UCSD-AML1 (cell line): ENCODE data around the gene SERPINB6.
A peak's percentile ranks its signal among the peaks of the same experiment; 100 is the strongest.
"Not testable (repeated sequence)": the region's sequence is repeated elsewhere in the genome, so short reads cannot be mapped to it uniquely, and the experiment has no call there.

Experiments used
- DNase-seq: peaks from one replicate; lab custom pipeline; 2025; ENCODE audit not compliant: unreplicated experiment; lab: John Stamatoyannopoulos, UW

SERPINB6 gene

DNA sequence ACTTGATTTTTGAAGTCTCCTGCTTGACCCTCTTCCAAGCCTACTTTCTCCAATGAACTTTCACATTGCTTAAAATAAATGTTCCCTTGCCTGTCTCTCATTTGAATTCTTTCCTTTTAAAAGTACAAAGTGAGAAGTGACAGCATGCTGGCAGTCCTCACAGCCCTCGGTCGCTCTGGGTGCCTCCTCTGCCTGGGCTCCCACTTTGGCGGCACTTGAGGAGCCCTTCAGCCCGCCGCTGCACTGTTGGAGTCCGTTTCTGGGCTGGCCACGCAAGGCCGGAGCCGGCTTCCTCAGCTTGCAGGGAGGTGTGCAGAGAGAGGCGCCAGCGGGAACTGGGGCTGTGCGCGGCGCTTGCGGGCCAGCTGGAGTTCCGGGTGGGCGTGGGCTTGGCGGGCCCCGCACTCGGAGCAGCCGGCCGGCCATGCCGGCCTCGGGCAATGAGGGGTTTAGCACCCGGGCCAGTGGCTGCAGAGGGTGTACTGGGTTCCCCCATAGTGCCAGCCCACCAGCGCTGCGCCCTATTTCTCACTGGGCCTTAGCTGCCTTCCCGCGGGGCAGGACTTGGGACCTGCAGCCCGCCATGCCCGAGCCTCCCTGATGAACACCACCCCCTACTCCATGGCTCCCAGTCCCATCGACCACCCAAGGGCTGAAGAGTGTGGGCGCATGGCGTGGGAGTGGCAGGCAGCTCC is 31.9 kb downstream of the SERPINB6 start:
- no peak for DNase-seq

DNA sequence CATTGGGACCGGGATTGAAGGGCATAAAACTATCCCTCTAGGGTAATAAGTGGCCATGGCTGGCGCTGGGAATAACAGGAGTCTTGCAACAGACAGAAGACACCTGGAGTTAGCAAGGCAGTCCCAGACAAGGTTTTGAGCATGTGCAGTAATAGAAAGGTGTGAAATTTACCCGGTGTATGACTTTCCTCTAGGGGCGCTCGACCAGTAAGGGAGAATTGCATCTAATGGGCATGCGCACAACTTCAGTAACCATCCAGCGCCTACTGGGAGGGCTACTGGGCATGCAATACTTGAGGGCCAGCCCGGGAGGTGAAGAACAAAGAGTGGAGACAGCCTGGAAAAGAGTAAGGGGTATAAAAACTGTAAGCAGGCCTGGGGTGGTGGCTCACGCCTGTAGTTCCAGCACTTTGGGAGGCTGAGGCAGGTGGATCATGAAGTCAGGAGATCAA is 32.7 kb downstream of the SERPINB6 start:
- DNase-seq = no peak

- no peak for DNase-seq
Observed at GRCh38 chr6:2938004-2938631, 33.2 kb downstream of the SERPINB6 start.

DNA sequence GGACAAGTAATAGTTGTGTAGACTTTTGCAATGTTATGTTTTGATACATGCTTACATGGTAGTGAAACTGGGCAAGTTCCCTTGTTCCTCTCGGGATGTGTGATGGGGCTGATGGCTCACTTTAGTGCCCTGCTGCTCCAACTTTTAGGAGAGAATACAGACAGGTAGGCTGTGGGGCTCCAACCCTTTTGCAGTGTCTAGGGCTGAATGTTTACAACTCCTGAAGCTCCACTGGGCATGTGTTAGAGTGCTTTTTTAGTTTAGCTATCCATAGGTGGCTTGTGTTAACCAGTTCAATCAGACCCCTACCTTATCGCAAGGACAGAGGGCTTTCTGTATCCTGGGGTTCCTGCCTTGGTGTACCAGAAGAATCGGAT is 33.8 kb downstream of the SERPINB6 start:
- DNase-seq = no peak

DNA sequence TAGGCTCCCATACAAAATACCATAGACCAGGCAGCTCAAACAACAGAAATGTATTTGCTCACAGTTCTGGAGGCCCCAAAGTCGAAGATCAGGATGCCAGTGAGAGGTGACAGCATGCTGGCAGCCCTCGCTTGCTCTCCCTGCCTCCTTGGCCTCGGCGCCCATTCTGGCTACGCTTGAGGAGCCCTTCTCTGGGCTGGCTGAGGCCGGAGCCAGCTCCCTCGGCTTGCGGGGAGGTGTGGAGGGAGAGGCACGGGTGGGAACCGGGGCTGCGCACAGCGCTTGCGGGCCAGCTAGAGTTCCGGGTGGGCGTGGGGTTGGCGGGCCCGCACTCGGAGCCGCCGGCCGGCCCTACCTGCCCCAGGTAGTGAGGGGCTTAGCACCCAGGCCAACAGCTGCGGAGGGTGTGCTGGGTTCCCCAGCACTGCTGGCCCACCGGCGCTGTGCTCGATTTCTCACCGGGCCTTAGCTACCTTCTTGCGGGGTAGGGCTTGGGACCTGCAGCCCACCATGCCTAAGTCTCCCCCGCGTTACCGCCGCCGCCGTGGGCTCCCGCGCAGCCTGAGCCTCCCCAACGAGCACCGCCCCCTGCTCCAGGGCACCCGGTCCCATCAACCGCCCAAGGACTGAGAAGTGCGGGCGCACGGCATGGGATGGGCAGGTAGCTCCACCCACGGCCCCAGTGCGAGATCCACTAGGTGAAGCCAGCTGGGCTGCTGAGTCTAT is 35.6 kb downstream of the SERPINB6 start:
- no peak for DNase-seq

DNA sequence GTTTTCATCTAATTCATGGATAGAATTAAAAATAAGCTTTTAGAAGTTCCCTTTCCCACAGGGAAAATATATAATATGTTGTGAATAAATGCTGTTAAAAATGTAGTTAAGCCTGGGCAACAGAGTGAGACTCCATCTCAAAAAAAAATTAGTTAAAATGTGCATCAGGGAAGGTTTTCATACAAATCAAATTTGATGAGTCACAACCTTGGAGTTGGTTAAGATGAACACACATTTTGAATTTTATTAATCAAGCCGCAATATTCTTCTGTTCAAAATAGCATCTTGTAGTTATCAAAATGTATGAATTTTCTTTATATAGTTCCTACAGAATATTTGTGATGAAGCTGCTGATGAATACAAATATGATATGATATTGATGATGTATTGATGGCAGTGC is 37.3 kb downstream of the SERPINB6 start:
- no peak for DNase-seq

GRCh38 chr6:2932911-2933310 is 38.5 kb downstream of the SERPINB6 start:
- not testable (repeated sequence) for DNase-seq

DNA sequence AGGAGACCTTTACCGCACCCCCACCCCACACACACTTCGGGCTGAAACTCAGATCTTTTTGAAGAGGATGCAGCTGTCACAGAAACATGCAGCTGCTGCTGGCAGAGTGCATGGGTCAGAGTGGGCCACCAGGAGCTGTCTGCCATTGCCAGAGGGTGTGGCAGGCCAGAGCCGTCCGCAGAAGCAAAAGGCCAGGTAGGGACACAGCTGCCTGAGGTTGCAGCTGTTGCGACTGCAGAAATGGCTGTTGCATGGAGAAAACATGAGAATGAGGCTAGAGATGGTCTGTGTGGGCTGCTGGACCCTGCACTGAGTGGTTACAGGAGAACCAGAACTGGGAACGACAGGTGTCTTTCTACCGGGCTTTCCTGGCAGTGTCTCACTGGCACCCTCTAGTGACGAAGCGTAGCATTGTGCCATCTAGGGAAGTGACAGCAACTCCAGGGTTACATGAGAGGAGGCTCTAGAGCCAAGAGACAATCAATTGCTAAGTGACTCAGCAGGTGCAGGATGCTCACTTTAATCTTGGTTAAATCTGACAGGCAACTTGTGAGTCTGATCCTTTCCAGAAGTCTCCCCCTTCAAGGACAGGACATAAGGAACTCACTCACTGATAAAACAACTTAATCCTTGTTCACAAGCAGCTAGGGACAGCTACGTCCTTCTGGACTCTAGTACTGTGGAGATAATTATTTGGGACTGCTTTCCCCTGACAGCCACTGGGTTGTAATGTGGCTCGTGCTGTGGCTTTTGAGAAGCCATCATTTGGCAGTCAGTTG is 39.2 kb downstream of the SERPINB6 start:
- peak; percentile 75 for DNase-seq

DNA sequence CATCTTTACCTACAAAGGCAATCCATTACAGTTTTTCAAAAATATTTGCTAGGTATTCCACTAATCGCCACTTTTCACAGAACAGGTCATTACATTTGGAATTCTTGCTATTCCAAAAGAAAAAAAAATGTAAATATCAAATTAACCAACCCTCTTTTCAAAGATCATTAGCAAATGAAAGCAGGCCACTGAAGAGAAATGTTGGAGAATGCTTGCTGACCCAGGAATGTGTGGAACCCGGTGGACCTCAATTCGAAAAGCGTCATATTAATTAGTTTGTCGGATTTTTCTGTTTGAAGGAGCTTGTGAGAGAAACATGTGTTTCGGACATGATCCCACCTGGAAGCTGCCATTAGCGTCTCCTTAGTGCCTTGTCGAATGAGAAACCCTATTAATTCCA is 40.3 kb downstream of the SERPINB6 start:
- DNase-seq = no peak

DNA sequence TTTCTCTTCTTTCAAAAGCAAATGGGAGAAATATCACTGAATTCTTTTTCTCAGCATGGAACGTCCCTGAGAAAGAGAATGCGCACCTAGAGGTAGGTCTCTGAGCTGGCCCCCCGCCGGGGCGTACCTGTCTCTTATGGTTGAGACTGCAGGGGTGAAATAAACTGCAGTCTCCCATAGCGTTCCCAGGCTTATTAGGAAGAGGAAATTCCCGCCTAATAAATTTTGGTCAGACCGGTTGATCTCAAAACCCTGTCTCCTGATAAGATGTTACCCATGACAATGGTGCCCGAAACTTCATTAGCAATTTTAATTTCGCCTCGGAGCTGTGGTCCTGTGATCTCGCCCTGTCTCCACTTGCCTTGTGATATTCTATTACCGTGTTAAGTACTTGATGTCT is 43.4 kb downstream of the SERPINB6 start:
- DNase-seq = not testable (repeated sequence)

GRCh38 chr6:2925842-2926747 is 45.3 kb downstream of the SERPINB6 start:
- not testable (repeated sequence) for DNase-seq

GRCh38 chr6:2921520-2922115 is 49.7 kb downstream of the SERPINB6 start:
- no peak for DNase-seq

DNA sequence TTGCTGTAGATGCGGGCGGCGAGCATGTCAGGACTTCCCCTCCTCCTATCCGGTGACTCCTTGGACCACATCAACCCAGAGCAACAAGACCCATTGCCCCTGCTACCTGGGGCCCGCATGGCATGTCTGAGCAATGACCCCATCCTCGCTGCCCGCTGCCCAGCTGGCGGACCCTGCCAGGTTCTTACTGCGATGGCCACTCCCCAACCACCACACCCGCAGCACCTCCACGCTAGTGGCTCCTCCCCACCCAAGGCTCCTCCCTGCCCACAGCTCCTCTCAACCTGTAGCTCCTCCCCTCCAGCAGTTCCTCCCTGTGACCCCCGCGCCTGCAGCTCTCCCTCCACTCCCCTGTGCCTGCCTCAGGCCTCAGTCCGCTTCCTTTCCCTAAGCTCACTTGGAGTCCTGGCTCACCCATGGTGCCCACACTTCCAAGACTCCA is 50.7 kb downstream of the SERPINB6 start:
- DNase-seq = no peak

DNA sequence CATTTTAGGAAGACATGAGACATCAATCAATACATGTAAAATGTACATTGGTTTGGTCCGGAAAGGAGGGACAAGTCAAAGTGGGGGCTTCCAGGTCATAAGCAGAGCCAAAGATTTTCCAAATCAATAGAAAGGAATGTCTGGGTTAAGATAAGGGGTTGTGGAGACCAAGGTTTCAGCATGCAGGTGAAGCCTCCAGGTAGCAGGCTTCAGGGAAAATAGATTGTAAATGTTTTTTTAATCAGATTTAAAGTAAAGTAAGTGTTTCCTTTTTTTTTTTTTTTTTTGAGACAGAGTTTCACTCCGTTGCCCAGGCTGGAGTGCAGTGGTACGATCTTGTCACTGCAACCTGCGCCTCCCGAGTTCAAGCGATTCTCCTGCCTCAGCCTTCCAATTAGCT is 51.5 kb downstream of the SERPINB6 start:
- no peak for DNase-seq

- DNase-seq = no peak
Observed at GRCh38 chr6:2919401-2919800, 52.0 kb downstream of the SERPINB6 start.

GRCh38 chr6:2918936-2919335 is 52.4 kb downstream of the SERPINB6 start:
- DNase-seq = peak; percentile 46

- no peak for DNase-seq
Observed at GRCh38 chr6:2917801-2918445, 53.4 kb downstream of the SERPINB6 start.

DNA sequence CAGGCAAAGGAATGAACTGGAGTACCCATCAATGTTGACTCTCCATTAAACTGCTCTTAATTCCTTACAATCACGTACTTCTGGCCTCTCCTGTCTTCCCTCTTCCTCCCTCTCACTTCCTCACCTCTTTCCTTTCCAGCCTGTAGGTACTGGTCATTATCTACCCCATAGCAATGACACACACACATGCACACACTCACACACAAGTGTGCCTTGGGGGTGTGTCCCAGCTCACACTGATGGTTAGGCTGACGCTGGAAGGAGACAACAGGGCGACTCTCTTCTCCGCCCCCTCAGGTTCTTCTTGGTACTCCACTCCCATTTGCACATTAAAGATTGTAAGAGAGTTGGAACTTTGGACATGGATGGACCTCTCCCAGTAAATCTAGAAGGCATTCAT is 54.3 kb downstream of the SERPINB6 start:
- no peak for DNase-seq

DNA sequence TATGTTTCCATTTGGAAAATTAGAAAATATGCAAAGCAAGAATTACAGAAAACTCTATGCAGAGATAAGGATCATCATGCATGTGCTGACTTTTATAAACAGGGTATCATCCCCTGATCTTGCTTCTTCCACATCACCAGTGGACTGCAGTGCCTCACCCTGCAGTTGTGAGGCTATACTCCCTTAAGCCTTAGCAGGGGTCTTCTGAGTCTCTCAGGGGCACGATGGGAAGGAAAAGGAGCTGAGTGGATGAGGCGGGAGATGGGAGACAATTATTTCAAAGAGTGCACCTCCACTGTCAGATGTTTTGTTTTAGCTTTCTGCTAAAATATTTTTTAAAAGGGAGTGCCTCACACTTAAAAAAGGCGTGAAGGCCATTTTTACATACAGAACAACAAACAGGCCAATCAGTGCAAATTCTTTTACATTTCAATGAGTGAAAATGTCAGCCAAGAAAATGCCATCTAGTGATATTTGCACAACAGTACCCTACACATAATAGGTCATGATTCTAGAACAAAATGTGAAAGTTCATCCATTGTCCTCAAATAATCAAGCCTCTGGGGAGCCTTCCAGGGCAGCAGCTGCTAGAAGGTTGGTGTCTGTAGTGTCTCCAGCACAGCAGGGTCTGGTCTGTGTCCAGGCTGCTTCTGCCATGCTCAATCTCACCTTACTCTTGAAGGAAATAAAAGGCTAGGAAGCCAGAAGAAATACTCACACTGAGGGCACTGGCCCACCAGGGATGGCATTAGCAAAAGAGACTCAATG is 55.0 kb downstream of the SERPINB6 start:
- no peak for DNase-seq
